ENCODE results near the gene SH3RF1. TPM values are rescaled to one million over a fixed set of nuclear protein-coding genes. Genes with fewer than 3 reads are reported as not detected.
A peak's percentile ranks its signal among the peaks of the same experiment; 100 is the strongest.

Gene SH3RF1
- total and polyA plus RNA-seq, 4 donors = 5.3 to 33.1 (median 16.3) TPM

GRCh38 chr4:169225058-169225751 is 45.6 kb downstream of the SH3RF1 start:
- H3K4me1 ChIP-seq (ENCODE audit: control insufficient read depth in 5 of 5, insufficient read depth in 5 of 5, low read length in 5 of 5) = peaks cover 4 to 34% (median 15%) of the 10 kb centered on the region in 5 donors
- H3K9ac ChIP-seq (ENCODE audit: insufficient read depth in 1 of 2, low read length in 2 of 2) = no peak overlapping the region
- H3K36me3 ChIP-seq (ENCODE audit: control insufficient read depth in 4 of 4, insufficient read depth in 4 of 4, low read length in 4 of 4) = peaks cover 0 to 9% (median 2%) of the 10 kb centered on the region in 4 donors
- DNase-seq = no peak
- H3K9me3 ChIP-seq (ENCODE audit: control insufficient read depth in 4 of 4, insufficient read depth in 3 of 4, low read length in 3 of 4) = no peaks in the 10 kb centered on the region
- peak; percentile 46 for ATAC-seq (ENCODE audit: insufficient read depth, low FRiP score)
- peak overlapping the region; percentile 63 to 75 for H3K27ac ChIP-seq (ENCODE audit: low read depth in 1 of 2, low read length in 1 of 2)
- H3K4me3 ChIP-seq = no peak overlapping the region
- H3K27me3 ChIP-seq (ENCODE audit: control insufficient read depth in 3 of 3, insufficient read depth in 3 of 3, low read length in 2 of 3) = no peaks in the 10 kb centered on the region
- TF ChIP-seq CTCF (IDR thresholded peaks at IDR 0.05; ENCODE audit: control extremely low read depth, extremely low read depth) = no peak
- WGBS, 2 donors = 92 to 96% methylated on average over 4 of the region's 4 CpGs

GRCh38 chr4:169222761-169223160 is 48.0 kb downstream of the SH3RF1 start:
- 74 to 78% methylated on average over 6 of the region's 6 CpGs for WGBS, 2 donors
- Histone ChIP-seq H3K36me3 (ENCODE audit: control insufficient read depth in 4 of 4, insufficient read depth in 4 of 4, low read length in 4 of 4) (peaks cover 0 to 9% (median 2%) of the 10 kb centered on the region in 4 donors), H3K27me3 (ENCODE audit: control insufficient read depth in 3 of 3, insufficient read depth in 3 of 3, low read length in 2 of 3) (no peaks in the 10 kb centered on the region), H3K9ac (ENCODE audit: insufficient read depth in 1 of 2, low read length in 2 of 2) (no peak overlapping the region), H3K4me3 (no peak overlapping the region), H3K4me1 (ENCODE audit: control insufficient read depth in 5 of 5, insufficient read depth in 5 of 5, low read length in 5 of 5) (peaks cover 4 to 46% (median 17%) of the 10 kb centered on the region in 5 donors), H3K9me3 (ENCODE audit: control insufficient read depth in 4 of 4, insufficient read depth in 3 of 4, low read length in 3 of 4) (no peaks in the 10 kb centered on the region), H3K27ac (ENCODE audit: low read depth in 1 of 2, low read length in 1 of 2) (no peak overlapping the region)
- ATAC-seq (ENCODE audit: insufficient read depth, low FRiP score) (no peak), DNase-seq (peak in 1 of 3 donors; percentile 49)
- TF ChIP-seq CTCF (IDR thresholded peaks at IDR 0.05; ENCODE audit: control extremely low read depth, extremely low read depth) = no peak

- Histone ChIP-seq H3K27ac (ENCODE audit: low read depth in 1 of 2, low read length in 1 of 2) (no peak overlapping the region), H3K9ac (ENCODE audit: insufficient read depth in 1 of 2, low read length in 2 of 2) (no peak overlapping the region), H3K4me3 (no peak overlapping the region), H3K36me3 (ENCODE audit: control insufficient read depth in 4 of 4, insufficient read depth in 4 of 4, low read length in 4 of 4) (peaks cover 0 to 9% (median 2%) of the 10 kb centered on the region in 4 donors), H3K4me1 (ENCODE audit: control insufficient read depth in 5 of 5, insufficient read depth in 5 of 5, low read length in 5 of 5) (peaks cover 4 to 46% (median 17%) of the 10 kb centered on the region in 5 donors), H3K9me3 (ENCODE audit: control insufficient read depth in 4 of 4, insufficient read depth in 3 of 4, low read length in 3 of 4) (no peaks in the 10 kb centered on the region), H3K27me3 (ENCODE audit: control insufficient read depth in 3 of 3, insufficient read depth in 3 of 3, low read length in 2 of 3) (no peaks in the 10 kb centered on the region)
- WGBS, 2 donors = 87 to 92% methylated on average over 3 of the region's 3 CpGs
- DNase-seq = no peak
- TF ChIP-seq CTCF (IDR thresholded peaks at IDR 0.05; ENCODE audit: control extremely low read depth, extremely low read depth) = no peak
- ATAC-seq (ENCODE audit: insufficient read depth, low FRiP score) = no peak
Measured at GRCh38 chr4:169221662-169222061, 49.1 kb downstream of the SH3RF1 start.

Measured in lung (tissue), 12 donors.